ENCODE measurements around the gene PSMB2.
A peak's percentile ranks its signal among the peaks of the same experiment; 100 is the strongest.

PSMB2 gene

GRCh38 chr1:35564884-35565741, 76.2 kb downstream of the PSMB2 start:
- TF ChIP-seq CTCF (IDR thresholded peaks at IDR 0.05; ENCODE audit: unreplicated experiment in 3 of 3): peak; percentile 4 to 17 (median 7)
- Mint-ChIP-seq H3K4me3 (no peak overlapping the region), H3K36me3 (ENCODE audit: low read depth) (peaks cover 17% of the 10 kb centered on the region), H3K27me3 (ENCODE audit: low read depth) (peaks cover 19% of the 10 kb centered on the region), H3K4me1 (peaks cover 22% of the 10 kb centered on the region), H3K9me3 (no peaks in the 10 kb centered on the region), H3K27ac (no peak overlapping the region)

DNA sequence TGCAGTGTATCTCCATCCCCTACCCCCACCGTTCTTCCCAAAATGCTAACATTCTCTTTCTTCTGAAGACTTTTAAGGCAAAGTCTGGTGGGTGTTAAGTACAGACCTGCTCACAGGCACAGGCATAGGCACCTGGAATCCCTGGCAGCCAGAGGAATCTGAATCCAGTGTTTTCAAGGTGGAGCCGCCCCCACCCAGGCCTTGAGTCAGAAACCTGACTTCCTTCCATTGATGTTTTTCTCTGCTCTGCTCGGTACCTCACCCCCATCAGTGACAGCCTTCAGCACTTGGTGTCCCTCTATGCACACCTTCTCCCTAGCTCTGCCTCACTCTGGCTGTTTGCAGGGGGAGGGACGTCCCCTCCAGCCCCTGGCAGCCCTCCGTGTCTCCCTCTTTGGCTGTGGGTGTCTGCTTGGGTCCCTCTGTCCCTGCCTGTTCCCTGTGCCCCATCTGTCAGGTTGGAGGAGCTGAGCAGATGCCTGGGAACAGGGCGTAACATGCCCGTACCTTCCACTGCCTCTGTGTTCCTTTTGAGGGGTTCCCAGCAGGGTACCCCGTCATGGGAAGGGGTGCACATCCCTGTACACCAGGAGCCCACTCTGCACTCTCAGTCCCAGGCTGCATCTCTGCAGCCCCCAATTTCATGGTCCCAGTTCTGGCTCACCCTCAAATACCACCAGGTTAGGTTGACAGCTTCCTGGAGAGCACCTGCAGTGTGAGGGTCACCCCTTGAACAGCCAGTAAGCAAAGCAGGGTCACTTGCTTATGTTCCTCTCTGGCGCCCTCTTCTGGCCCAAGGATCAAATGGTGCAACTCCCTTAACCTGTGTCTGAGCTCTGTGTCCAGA, 77.1 kb downstream of the PSMB2 start:
- TF ChIP-seq CTCF (IDR thresholded peaks at IDR 0.05; ENCODE audit: unreplicated experiment in 3 of 3): peak; percentile 59 to 67 (median 63)
- H3K27ac Mint-ChIP-seq: no peak overlapping the region

GRCh38 chr1:35563166-35563565, 78.2 kb downstream of the PSMB2 start:
- H3K4me3 Mint-ChIP-seq: no peak overlapping the region
- H3K9me3 Mint-ChIP-seq: no peaks in the 10 kb centered on the region
- H3K27ac Mint-ChIP-seq: no peak overlapping the region
- H3K4me1 Mint-ChIP-seq: peaks cover 30% of the 10 kb centered on the region
- H3K27me3 Mint-ChIP-seq (ENCODE audit: low read depth): peaks cover 2% of the 10 kb centered on the region
- no peak for TF ChIP-seq CTCF (IDR thresholded peaks at IDR 0.05; ENCODE audit: unreplicated experiment in 3 of 3)
- H3K36me3 Mint-ChIP-seq (ENCODE audit: low read depth): peaks cover 17% of the 10 kb centered on the region

More for the DNA sequence above, 77.1 kb downstream of the PSMB2 start:
- Mint-ChIP-seq H3K27me3 (ENCODE audit: low read depth) (peaks cover 12% of the 10 kb centered on the region), H3K4me3 (no peak overlapping the region), H3K36me3 (ENCODE audit: low read depth) (peaks cover 17% of the 10 kb centered on the region), H3K9me3 (no peaks in the 10 kb centered on the region), H3K4me1 (peaks cover 31% of the 10 kb centered on the region)

DNA sequence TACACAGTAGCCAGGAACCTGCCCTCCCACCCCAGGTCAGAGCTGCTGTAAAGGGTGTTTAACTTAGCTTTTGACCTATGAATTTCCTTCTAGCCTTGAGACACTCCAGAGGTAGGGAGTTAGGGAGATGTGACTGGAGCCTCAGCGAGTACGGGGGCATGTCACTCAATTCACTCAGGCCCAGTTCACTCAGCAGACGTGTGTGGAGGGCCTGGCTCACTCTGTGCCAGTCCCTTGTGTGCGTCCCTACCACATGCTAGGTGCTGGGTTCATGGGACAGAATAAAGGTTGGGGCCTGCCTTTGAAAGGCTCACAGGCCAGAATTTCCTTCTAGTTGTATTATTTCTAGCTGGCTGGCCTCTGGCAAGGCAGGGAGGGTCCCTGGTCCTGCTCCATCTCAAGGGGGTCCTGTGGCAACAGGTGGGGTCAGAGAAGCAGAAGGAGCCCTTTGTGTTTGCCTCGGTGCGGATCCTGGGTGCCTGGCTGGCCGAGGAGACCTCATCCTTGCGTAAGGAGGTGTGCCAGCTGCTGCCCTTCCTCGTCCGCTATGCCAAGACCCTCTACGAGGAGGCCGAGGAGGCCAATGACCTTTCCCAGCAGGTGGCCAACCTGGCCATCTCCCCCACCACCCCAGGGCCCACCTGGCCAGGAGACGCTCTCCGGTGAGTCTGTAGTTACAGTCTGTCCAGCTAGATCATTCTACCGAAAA, 79.2 kb downstream of the PSMB2 start:
- Mint-ChIP-seq H3K9me3 (no peaks in the 10 kb centered on the region), H3K4me1 (peaks cover 24% of the 10 kb centered on the region), H3K4me3 (peak overlapping the region in 2 of 3 experiments; percentile 54 to 62), H3K27ac (no peak overlapping the region), H3K36me3 (ENCODE audit: low read depth) (peaks cover 17% of the 10 kb centered on the region), H3K27me3 (ENCODE audit: low read depth) (no peaks in the 10 kb centered on the region)
- TF ChIP-seq CTCF (IDR thresholded peaks at IDR 0.05; ENCODE audit: unreplicated experiment in 3 of 3): no peak

- Mint-ChIP-seq H3K4me1 (peaks cover 21% of the 10 kb centered on the region), H3K36me3 (ENCODE audit: low read depth) (peaks cover 17% of the 10 kb centered on the region), H3K4me3 (peak overlapping the region; percentile 10 to 62 (median 54)), H3K27ac (peak overlapping the region in 2 of 3 experiments; percentile 11 to 12), H3K9me3 (no peaks in the 10 kb centered on the region), H3K27me3 (ENCODE audit: low read depth) (no peaks in the 10 kb centered on the region)
- TF ChIP-seq CTCF (IDR thresholded peaks at IDR 0.05; ENCODE audit: unreplicated experiment in 3 of 3): no peak
Measured at GRCh38 chr1:35561297-35561971, 79.9 kb downstream of the PSMB2 start.

All from nephron (organoid).